ENCODE results near the gene USP30. TPM values are rescaled to one million over a fixed set of nuclear protein-coding genes. Genes with fewer than 3 reads are reported as not detected.

The USP30 gene
- total RNA-seq, 1 experiment from 2014 or later: 12.5 TPM

DNA sequence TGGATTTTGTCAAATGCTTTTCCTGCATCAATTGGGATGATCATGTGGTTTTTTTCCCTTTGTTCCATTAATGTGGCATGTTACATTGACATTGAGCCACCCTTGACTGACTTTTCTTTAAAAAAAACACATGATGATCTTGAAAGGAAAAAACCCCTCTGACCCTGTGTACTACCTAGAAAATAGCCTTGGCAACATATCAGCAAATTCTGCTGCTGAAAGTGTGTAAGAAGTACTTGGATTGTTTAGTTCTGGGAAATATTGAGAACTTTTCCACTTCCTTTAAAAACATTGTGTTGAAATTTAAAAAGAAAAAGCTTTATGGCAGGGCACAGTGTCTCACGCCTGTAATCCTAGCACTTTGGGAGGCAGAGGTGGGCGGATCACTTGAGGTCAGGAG lies 84.7 kb downstream of the USP30 start:
- CTCF ChIA-PET: interaction anchor here (0.6 kb wide), 1 partner anchor 16 kb away, joined by 3 read pairs; no protein-coding TSS in a partner anchor
- no peaks in the 10 kb centered on the region for H3K9me2 ChIP-seq (ENCODE audit: insufficient read depth)

More for the DNA sequence above, 84.7 kb downstream of the USP30 start:
- POLR2A ChIA-PET (ENCODE audit: unreplicated experiment): no interaction called here
- BruUV-seq (replicated peaks): no TSS peak
- H3F3A ChIP-seq (ENCODE audit: insufficient read depth, low read depth): no peaks in the 10 kb centered on the region
- TF ChIP-seq EZH2 (IDR thresholded peaks at IDR 0.05; ENCODE audit: low read depth): no peak
- no peak for TF ChIP-seq CTCF (conservative IDR thresholded peaks at IDR 0.05)
- H3K4me1 ChIP-seq (replicated peaks; ENCODE audit: insufficient read depth): no peaks in the 10 kb centered on the region
- DNase-seq: no peak
- H4K20me1 ChIP-seq (ENCODE audit: insufficient read depth): no peaks in the 10 kb centered on the region
- no peak overlapping the region for H3K27ac ChIP-seq
- H3K36me3 ChIP-seq (ENCODE audit: low read depth): no peaks in the 10 kb centered on the region
- no peak overlapping the region for H2AFZ ChIP-seq
- H3K79me2 ChIP-seq (ENCODE audit: low read depth): no peaks in the 10 kb centered on the region
- intact Hi-C loops (cut with micrococcal nuclease; ENCODE audit: unreplicated experiment): no loop called here
- no peak overlapping the region for H3K4me2 ChIP-seq
- H3K9me3 ChIP-seq (ENCODE audit: insufficient read depth, low read depth): no peaks in the 10 kb centered on the region
- peaks cover 55% of the 10 kb centered on the region for H3K27me3 ChIP-seq (ENCODE audit: insufficient read depth, low read depth)
- H3K4me3 ChIP-seq: no peak overlapping the region

Other genes starting within 250 kb of the USP30 start
- gene SSH1, start 195.0 kb upstream of the USP30 start, total RNA-seq (2021): 54.5 and 62.1 TPM in 2 replicates
- not detected in 2 replicates for gene DAO, start 172.5 kb upstream of the USP30 start, total RNA-seq (2021)
- gene SVOP, start 31.5 kb upstream of the USP30 start, total RNA-seq (2021): not detected in 2 replicates
- gene ALKBH2, start 40.9 kb downstream of the USP30 start, total RNA-seq (2021): 14.9 and 15.2 TPM in 2 replicates
- 52.5 and 54.9 TPM in 2 replicates for gene UNG, start 45.0 kb downstream of the USP30 start, total RNA-seq (2021)
- gene ACACB, start 64.0 kb downstream of the USP30 start, total RNA-seq (2021): 13.8 and 15.1 TPM in 2 replicates